ENCODE measurements around the gene LSM12.

DNA sequence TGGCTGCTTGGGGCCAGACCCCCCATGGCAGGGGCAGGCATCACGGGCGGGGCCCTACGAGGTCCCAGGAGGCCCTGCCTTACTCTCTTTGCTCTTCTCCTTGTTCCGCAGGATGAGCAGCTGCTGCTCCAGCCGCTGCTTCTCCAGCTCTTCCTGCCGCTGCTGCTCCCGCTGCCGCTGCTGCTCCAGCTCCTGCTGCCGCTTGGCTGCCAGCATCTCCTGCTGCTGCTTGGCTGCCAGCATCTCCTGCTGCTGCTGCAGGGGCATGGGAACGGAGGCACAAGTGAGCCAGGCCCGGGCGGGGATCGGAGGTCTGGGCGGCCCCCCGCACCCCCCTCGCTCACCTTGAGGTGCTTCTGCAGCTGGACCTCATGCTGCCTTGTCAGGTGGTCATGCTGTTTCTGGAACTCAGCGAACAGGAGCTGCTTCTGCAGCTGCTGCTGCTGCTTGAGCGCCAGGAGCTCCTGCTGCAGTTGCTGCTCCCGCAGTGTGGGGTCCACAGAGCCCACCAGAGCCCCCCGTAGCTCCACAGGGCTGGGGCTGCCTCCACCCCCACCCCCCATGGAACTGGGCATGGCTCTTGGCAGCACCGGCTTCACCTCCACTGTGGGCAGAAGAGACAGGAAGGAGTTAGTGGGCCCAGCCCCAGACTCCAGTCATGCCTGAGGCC is 26.9 kb upstream of the LSM12 start:
- TF ChIP-seq, protein P1, sequence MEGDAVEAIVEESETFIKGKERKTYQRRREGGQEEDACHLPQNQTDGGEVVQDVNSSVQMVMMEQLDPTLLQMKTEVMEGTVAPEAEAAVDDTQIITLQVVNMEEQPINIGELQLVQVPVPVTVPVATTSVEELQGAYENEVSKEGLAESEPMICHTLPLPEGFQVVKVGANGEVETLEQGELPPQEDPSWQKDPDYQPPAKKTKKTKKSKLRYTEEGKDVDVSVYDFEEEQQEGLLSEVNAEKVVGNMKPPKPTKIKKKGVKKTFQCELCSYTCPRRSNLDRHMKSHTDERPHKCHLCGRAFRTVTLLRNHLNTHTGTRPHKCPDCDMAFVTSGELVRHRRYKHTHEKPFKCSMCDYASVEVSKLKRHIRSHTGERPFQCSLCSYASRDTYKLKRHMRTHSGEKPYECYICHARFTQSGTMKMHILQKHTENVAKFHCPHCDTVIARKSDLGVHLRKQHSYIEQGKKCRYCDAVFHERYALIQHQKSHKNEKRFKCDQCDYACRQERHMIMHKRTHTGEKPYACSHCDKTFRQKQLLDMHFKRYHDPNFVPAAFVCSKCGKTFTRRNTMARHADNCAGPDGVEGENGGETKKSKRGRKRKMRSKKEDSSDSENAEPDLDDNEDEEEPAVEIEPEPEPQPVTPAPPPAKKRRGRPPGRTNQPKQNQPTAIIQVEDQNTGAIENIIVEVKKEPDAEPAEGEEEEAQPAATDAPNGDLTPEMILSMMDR (IDR thresholded peaks at IDR 0.05; ENCODE audit: low read depth, low read length, poor library complexity, severe bottlenecking): no peak
- TF ChIP-seq EZH2phosphoT487 (IDR thresholded peaks at IDR 0.05; ENCODE audit: borderline replicate concordance, low read length): no peak
